Middle frontal gyrus (tissue), 1 donor: ENCODE results near the gene SULT2A1.
"Not testable (repeated sequence)": the region's sequence is repeated elsewhere in the genome, so short reads cannot be mapped to it uniquely, and the experiment has no call there.

Experiments used
- DNase-seq: peaks from one replicate; pipeline ENCODE4 v3.0.0-alpha.2; 2015; ENCODE audit warnings: low spot score; ENCODE audit errors: extremely low spot score

The SULT2A1 gene

DNA sequence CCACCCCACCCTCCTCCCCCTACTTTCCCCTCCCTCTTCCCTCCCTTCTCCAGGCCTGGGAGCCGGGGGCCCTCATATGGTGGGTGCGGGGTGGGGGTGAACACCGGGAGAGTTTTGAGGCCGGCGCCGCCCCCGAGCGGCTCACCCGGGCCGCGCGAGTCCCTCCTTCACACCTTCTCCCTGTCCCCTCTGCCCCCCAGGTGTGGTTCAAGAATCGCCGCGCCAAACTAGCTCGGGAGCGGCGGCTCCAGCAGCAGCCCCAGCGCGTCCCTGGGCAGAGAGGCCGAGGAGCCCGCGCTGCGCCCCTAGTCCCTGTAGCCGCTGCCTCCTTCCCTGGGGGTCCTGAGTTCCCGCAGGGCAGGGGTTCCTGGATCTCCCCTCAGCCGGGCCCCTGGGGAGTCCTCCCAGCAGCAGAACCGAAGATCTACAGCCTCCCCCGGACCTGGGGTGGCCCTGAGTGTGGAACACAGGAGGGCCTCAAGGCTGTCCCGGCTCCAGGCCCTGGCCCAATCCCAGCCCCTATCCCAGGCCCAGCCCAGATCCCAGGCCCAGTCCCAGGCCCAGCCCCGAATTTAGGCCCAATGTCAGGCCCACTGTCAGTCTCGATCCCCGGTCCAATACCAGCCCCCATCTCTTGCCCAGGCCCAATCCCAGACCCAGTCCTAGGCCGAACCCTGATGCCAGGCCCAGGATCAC, 25.4 kb downstream of the SULT2A1 start:
- DNase-seq = no peak

GRCh38 chr19:47859838-47860237, 26.3 kb downstream of the SULT2A1 start:
- not testable (repeated sequence) for DNase-seq

DNA sequence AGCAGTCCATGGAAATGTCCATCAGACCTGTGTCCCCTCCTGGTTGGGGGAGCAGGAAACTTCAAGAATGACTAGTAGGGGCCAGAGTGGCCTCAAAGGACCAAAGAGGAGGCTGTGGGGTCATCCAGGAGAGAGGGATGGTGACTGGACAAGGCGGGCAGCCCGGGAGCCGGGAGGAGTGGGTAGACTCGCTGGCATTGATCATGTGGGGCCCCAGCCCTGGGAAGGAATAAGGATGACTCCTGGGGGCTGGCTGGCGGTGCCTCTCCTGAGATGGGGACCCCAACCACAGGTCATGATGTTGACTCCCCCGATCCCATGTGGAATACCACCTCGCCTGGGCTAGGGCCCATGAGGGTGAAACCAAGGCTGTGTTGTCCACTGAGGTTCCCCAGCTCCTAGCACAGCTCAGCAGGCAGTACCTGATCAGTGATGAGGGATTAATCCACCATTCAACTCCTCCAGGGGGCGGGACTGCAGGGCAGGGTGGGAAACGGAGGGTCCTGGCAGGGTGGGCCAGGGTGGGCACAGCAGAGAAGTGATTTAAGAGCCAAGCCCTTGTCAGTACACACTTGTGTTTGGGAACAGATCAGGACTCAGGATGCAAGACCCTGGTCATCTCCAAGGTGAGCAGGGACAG, 27.3 kb downstream of the SULT2A1 start, which contains the start of gene TPRX2:
TPRX2 (plus strand) TSS at position 590 of the 640 bp plus-strand sequence; CDS start at position 602, 12 bp downstream.
- DNase-seq = not testable (repeated sequence)

DNA sequence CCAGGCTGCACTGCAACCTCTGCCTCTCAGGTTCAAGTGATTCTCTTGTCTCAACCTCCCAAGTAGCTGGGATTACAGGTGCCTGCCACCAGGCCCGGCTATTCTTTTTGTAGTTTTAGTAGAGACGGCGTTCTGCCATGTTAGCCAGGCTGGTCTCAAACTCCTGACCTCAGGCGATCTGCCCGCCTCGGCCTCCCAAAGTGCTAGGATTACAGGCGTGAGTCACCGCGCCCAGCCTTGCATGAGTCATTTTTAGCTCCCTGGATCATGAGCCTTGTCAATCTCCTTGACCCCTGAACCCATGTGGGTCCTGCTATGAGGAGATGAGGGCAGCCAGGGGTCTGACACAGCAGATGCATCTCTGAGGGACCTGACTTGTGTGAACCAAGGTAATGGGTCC, 27.9 kb downstream of the SULT2A1 start:
- DNase-seq = not testable (repeated sequence)

DNA sequence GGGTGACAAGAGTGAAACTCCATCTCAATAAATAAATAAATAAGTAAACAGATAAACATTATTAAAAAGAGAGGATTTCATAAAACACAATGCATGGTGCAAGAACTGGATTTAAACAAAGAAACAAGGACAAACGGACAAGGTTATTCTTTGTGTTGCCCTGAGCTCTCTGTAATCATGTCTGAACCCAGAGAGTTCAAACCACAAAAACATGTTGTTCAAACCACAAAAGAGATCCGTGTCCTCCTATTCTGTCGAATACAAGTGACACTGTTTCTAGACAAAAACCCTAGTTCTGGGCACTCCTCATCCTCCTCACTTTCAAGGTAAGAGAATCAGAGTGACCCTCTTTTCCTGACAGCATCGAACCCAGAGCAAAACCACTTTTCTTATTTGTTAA, 31.7 kb downstream of the SULT2A1 start:
- DNase-seq = no peak

DNA sequence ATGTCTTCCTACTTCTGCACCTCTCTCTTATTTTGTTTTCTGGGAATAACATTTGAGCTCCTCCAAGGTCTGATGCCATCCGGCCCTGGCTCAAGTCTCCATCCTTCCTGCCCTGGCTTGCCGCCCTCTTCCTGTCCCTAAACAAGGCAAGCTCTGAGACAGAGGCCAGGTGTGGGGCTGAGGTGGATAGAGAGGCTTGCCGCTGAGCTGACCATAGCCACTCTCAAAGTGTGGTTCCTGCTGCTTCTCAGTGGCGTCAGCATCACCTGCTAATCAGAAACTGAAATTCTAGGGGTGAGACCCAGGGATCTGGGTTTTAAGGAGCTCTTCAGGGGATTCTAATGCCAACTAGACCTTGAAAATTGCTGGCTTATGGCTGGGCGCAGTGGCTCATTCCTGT, 33.1 kb downstream of the SULT2A1 start:
- no peak for DNase-seq

DNA sequence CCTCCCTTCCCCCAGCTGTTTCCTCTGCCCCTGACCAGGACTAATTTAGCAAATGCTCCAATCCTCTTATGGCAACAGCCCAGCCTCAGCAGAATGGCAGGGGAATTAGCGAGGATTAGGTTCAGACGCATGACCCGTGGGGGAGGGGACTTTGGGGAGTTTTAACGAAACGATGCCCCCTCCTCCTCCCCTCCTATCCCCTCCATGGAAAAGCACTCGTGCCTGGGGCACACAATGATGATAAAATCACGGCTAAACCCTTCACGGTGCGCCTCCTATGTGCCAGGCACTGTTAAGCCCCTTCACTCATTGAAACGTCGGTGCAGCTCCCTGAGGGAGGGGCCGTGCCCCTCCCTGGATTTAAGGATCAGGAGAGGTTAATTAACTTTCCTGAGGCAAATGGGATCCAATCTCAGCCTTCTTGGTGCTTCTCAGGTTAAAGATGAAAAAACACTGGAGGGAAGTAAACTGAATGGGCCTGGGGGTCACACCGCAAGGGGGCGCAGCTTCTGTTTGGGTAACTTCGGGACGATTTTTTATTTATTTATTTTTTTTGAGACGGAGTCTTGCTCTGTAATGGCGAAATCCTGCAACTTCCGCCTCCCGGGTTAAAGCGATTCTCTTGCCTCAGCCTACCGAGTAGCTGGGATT, 37.2 kb downstream of the SULT2A1 start:
- no peak for DNase-seq

GRCh38 chr19:47848425-47848822, 37.7 kb downstream of the SULT2A1 start:
- DNase-seq = no peak

- no peak for DNase-seq
Observed at GRCh38 chr19:47842941-47843340, 43.2 kb downstream of the SULT2A1 start.

- no peak for DNase-seq
Observed at GRCh38 chr19:47839913-47840312, 46.2 kb downstream of the SULT2A1 start.

DNA sequence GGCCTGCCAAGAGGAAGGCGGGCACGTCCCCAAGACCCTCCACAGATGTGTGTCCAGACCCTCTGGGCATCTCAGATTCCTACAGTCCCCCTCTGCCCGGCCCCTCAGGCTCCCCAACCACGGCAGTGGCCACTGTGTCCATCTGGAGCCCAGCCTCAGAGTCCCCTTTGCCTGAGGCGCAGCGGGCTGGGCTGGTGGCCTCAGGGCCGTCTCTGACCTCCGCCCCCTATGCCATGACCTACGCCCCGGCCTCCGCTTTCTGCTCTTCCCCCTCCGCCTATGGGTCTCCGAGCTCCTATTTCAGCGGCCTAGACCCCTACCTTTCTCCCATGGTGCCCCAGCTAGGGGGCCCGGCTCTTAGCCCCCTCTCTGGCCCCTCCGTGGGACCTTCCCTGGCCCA, 46.7 kb downstream of the SULT2A1 start:
- no peak for DNase-seq

GRCh38 chr19:47836038-47836437, 50.1 kb downstream of the SULT2A1 start:
- no peak for DNase-seq

DNA sequence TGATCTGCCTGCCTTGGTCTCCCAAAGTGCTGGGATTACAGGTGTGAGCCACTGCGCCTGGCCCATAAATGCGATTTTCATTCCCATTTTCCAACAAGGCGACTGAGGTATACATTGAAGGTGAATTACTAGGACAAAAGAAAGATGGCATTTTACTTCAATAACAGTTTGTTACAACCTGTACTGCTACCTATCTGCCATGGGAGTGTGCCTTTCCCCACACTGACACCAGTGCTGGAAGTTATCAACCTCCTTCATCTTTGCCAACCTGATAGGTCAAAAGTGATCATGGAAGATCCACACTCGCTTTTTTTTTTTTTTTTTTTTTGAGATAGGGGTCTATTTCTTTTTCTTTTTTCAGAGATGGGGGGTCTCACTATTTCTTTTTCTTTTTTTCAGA, 53.4 kb downstream of the SULT2A1 start:
- DNase-seq = no peak

DNA sequence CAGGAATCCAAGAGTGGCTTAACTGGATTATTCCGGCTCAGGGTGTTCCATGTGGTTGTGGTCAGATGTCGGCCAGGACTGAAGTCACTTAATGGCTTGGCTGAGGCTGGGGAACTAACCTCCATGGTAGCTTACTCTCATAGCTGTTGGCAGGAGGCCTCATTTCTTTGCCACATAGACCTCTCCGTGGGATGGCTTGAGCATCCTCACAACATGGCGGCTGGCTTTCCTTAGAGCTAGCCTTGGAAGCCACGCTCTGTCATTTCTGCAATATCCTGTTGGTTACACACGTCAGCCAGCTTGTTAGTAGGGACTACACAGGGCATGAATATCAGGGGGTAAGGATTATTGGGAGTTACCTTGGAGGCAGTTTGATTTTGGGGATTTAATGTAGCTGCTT, 59.3 kb downstream of the SULT2A1 start:
- DNase-seq = no peak

- no peak for DNase-seq
Observed at GRCh38 chr19:47824396-47824795, 61.7 kb downstream of the SULT2A1 start.

GRCh38 chr19:47821460-47822020, 64.6 kb downstream of the SULT2A1 start, which contains the start of gene CRX:
Gene CRX (plus strand): TSS chr19:47821937. CDS start chr19:47834444, 12,507 bp downstream.
- DNase-seq = no peak
